Anterior cingulate cortex (tissue), 58 donors: Measurements from ENCODE around the gene CR1L.
"Not testable (repeated sequence)": the region's sequence is repeated elsewhere in the genome, so short reads cannot be mapped to it uniquely, and the experiment has no call there.

ENCODE experiments used
- DNase-seq, 58 donors: peaks; one replicate each; lab custom pipeline; 2025; lab: John Stamatoyannopoulos, UW

CR1L gene

DNA sequence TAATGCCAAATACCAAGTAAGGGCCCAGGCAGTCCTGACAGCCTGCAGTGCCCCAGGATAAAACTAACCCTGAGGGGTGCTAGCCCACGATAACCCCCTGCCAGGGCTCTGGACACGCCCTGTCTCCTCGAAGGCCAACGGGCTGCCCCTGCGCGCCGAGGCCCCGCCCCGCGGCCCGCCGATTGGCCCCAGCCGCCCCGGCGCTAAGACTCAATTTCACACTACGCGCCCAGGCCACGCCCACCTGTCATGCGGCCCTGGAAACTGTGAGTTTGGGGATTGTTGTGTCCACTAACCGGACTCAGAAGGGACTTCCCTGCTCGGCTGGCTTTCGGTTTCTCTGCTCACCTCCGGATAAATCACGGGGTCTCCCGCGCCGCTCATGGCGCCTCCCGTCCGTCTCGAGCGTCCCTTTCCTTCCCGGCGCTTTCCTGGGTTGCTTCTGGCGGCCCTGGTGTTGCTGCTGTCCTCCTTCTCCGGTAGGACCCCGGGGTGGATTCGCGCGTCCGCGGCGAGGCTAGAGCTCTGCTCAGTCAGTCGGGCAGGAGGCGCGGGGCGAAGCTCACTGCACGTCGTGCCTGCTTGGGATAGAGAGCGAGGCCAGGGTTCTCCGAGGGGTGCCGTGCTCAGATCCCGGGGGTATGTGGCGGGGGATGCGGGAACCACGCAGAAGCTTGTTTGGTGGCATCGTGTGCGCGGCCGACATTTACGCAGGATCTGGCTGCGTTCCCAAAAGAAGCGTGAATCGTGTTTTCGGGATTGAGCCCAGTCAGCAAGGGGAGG is at the start of gene CR1L:
Gene CR1L, plus strand, starts transcription at position 282 of the 783 bp plus-strand sequence. Its CDS starts 101 bp downstream, at position 383.
- DNase-seq, result peak in 50 of 58 donors; percentile 21 to 76 (median 48)

GRCh38 chr1:207603777-207604176 is 41.2 kb upstream of the CR1L start:
- DNase-seq, result no peak

GRCh38 chr1:207605444-207606361 is 39.2 kb upstream of the CR1L start:
- DNase-seq, result no peak

- DNase-seq, result no peak
These were observed 38.6 kb upstream of the CR1L start for GRCh38 chr1:207606362-207606755.

DNA sequence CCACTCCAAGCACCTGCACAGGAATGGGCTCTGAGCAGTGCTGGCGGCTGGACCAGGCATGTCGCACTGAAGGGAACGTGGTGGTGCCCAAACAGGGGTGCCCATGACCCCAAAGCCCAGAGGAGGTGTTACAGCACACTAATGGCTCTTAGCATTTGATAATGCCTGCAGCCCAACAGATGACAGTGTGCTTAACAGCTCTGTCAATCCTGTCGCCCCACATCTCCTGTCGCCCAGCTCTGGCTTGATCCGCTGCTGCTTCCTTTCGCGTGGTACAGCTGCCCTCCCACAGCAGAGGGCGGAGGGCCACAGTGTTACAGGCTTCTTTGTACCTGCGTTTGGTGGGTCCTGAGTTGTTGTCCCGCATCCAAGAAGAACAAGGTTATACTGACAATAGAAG is 32.2 kb upstream of the CR1L start:
- DNase-seq, result no peak

GRCh38 chr1:207619871-207620542 is 24.9 kb upstream of the CR1L start:
- DNase-seq, result peak in 20 of 58 donors; percentile 1 to 60 (median 9)

- no peak for DNase-seq
These were observed 24.4 kb upstream of the CR1L start for GRCh38 chr1:207620543-207620893.

GRCh38 chr1:207625504-207626071 is 19.3 kb upstream of the CR1L start:
- DNase-seq, result not testable (repeated sequence)

GRCh38 chr1:207626972-207627337 is 18.0 kb upstream of the CR1L start:
- no peak for DNase-seq

- DNase-seq, result no peak
These were observed 17.4 kb upstream of the CR1L start for GRCh38 chr1:207627496-207627895.

- DNase-seq, result no peak
These were observed 16.2 kb upstream of the CR1L start for GRCh38 chr1:207628776-207629175.

- no peak for DNase-seq
These were observed 13.8 kb upstream of the CR1L start for GRCh38 chr1:207631137-207631536.

DNA sequence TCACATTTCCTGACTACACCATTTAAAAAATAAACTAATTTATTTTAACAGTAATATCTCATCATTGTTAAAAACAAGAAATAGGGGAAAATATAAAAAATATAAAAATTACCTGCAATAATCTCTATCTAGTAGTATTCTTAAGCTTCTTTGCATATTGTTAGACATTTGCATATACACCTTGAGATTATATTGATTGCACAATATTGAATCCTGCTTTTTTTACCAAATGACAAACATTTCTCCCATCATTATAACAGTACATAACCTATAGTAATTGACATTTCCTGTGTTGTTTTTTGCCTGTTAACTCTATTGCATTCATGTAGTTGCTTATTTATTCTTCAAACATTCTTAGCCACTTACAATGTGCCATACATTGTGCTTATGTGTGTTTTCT is 11.7 kb upstream of the CR1L start:
- no peak for DNase-seq

GRCh38 chr1:207633699-207634289 is 11.1 kb upstream of the CR1L start:
- DNase-seq, result not testable (repeated sequence)

DNA sequence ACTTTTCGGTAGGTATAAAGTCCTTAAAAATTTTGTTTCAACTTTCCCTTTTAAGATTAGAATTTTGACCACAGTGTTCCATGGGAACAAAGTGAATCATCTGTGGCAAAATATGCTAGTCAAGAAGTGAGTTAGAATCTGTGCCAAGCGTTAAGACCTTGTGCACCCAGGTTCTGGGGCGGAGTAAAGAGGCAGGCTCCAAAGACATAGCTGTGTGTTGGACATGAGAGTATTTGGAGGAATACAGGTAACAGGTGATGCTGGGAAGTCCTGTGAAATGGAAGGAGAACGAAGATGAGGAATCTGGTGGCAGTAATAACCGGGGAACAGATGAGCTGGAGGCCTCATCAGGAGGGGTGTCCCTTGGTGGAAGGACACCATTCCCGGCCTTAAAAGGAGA is 10.6 kb upstream of the CR1L start:
- not testable (repeated sequence) for DNase-seq

DNA sequence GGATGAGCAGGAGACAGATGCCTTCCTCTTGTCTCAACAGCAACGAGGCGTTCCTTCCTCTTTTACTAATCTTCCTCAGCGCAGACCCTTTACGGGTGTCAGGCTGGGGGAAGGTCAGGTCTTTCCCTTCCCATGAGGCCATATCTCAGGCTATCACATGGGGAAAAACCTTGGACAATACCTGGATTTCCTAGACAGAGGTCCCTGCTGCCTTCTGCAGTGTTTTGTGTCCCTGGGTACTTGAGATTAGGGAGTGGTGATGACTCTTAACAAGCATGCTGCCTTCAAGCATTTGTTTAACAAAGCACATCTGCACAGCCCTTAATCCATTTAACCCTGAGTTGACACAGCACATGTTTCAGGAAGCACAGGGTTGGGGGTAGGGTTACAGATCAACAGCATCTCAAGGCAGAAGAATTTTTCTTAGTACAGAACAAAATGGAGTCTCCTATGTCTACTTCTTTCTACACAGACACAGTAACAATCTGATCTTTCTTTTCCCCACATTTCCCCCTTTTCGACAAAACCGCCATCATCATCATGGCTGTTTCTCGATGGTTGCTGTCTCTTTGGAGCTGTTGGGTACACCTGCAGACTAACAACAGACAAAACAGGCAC is 9.3 kb upstream of the CR1L start:
- DNase-seq, result not testable (repeated sequence)

- peak in 26 of 58 donors; percentile 2 to 63 (median 26) for DNase-seq
These were observed 6.3 kb upstream of the CR1L start for GRCh38 chr1:207638487-207639145.

- DNase-seq, result not testable (repeated sequence)
These were observed 5.6 kb upstream of the CR1L start for GRCh38 chr1:207639362-207639761.

DNA sequence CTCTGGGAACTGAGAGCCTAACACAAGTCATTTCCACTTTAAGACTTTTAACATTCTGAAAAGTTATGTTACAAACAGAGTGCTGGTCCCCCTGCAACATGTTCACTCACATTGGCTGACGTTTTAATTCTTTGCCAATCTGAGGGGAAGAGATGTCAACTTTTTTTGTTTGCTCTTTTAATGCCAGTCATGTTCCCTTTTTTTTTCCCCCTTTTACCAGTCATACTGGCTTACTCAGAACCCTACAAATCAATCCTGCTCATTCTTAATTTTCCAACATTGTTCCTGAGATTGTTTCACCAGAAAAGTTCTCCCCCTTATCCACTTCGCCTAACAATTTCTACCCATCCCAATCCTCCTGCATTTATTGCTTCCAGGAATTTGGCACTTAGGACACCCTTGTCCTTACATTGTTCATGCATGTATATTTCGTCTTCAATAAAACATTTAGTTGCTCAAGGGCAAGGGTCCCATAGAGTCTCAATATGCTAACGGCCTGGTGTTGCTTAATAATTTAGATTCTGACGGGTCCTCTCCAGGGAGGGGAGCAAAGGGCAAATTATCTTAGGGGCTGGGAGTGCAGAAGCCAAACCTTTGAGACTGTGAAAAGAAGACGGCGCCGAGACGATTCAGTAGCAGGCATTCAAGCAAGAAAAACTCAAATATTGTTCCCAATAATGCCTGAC is 624 bp upstream of the CR1L start:
- DNase-seq, result no peak
